WTC11 (cell line): ENCODE measurements around the gene SLC25A45. TPM values are rescaled to one million over a fixed set of nuclear protein-coding genes. Genes with fewer than 3 reads are reported as not detected.
A peak's percentile ranks its signal among the peaks of the same experiment; 100 is the strongest.

Source experiments
- ATAC-seq: fragments of 200-7000 bp; cut with Tn5 transposase; 2 replicates; pipeline ENCODE4 v1.10.0; 2021; ENCODE audit warnings: mild to moderate bottlenecking, moderate library complexity
- CTCF ChIA-PET: fragments of 300-600 bp; sonication (Branson Sonifier 250); formaldehyde crosslinking; loops from one replicate; lab custom pipeline; 2021; ENCODE audit warnings: antibody characterized with exemption; lab: Charles Lee
- POLR2A ChIA-PET: fragments of 350-600 bp; sonication (Branson Sonifier 250); formaldehyde crosslinking; loops from one replicate; lab custom pipeline; 2021; ENCODE audit warnings: antibody characterized with exemption; lab: Charles Lee
- DNase-seq: peaks from one replicate; pipeline ENCODE4 v3.0.0; 2021; ENCODE audit warnings: low spot score
- H3K27ac Mint-ChIP-seq: 2 replicates; pipeline ENCODE4 v1.8.0; 2021; ENCODE audit warnings: mixed read lengths
- H3K27me3 Mint-ChIP-seq: 2 replicates; pipeline ENCODE4 v1.8.0; 2021; ENCODE audit warnings: low read depth, mild to moderate bottlenecking, moderate library complexity, mixed read lengths
- H3K36me3 Mint-ChIP-seq: 2 replicates; pipeline ENCODE4 v1.8.0; 2021; ENCODE audit warnings: mixed read lengths
- H3K4me1 Mint-ChIP-seq: 2 replicates; pipeline ENCODE4 v1.8.0; 2022; ENCODE audit warnings: mixed read lengths
- H3K4me3 Mint-ChIP-seq: 2 replicates; pipeline ENCODE4 v1.8.0; 2021; ENCODE audit warnings: mild to moderate bottlenecking, moderate library complexity, mixed read lengths
- H3K9me3 Mint-ChIP-seq: 2 replicates; pipeline ENCODE4 v1.8.0; 2021; ENCODE audit warnings: mixed read lengths
- E2F1 ChIP-seq: sonication (generic); formaldehyde crosslinking; IDR thresholded peaks from 2 replicates; pipeline ENCODE4 v1.8.0; 2022; ENCODE audit warnings: mild to moderate bottlenecking, missing genetic modification reagents
- FOXP1 ChIP-seq: sonication (generic); formaldehyde crosslinking; IDR thresholded peaks from 2 replicates; pipeline ENCODE4 v1.8.0; 2022; ENCODE audit warnings: missing genetic modification reagents, mild to moderate bottlenecking, moderate library complexity, borderline replicate concordance
- GTF2I ChIP-seq: fragments of 250-450 bp; sonication (Bioruptor Pico); conservative IDR thresholded peaks from 2 replicates; pipeline ENCODE4 v1.4.0; 2021; ENCODE audit warnings: mild to moderate bottlenecking
- HMGXB4 ChIP-seq: sonication (generic); formaldehyde crosslinking; IDR thresholded peaks from 2 replicates; pipeline ENCODE4 v1.8.1; 2023; ENCODE audit warnings: mild to moderate bottlenecking, moderate library complexity, missing genetic modification reagents
- MYBL2 ChIP-seq: sonication (generic); formaldehyde crosslinking; IDR thresholded peaks from 2 replicates; pipeline ENCODE4 v1.8.1; 2023; ENCODE audit warnings: mild to moderate bottlenecking, moderate library complexity, missing genetic modification reagents
- OVOL2 ChIP-seq: fragments of 250-450 bp; sonication (Bioruptor Pico); IDR thresholded peaks from 2 replicates; pipeline ENCODE4 v1.9.0; 2021; ENCODE audit warnings: mild to moderate bottlenecking, borderline replicate concordance
- RELA ChIP-seq: sonication (generic); formaldehyde crosslinking; IDR thresholded peaks from 2 replicates; pipeline ENCODE4 v1.8.1; 2022; ENCODE audit warnings: missing genetic modification reagents, mild to moderate bottlenecking, borderline replicate concordance
- ZNF138 ChIP-seq: sonication (generic); formaldehyde crosslinking; conservative IDR thresholded peaks from 2 replicates; pipeline ENCODE4 v1.8.1; 2022; ENCODE audit warnings: mild to moderate bottlenecking, moderate library complexity, missing genetic modification reagents
- total RNA-seq: library from RNA; stranded (reverse); gene quantifications from 3 replicates; pipeline ENCODE4 v1.2.3, GENCODE V29; 2021
- TF ChIP-seq, protein P1 (sequence below): sonication (generic); formaldehyde crosslinking; IDR thresholded peaks from 2 replicates; pipeline ENCODE4 v1.8.1; 2023; ENCODE audit warnings: mild to moderate bottlenecking, missing genetic modification reagents
- TF ChIP-seq, protein P2 (sequence below): sonication (generic); formaldehyde crosslinking; IDR thresholded peaks from 2 replicates; pipeline ENCODE4 v1.8.0; 2022; ENCODE audit warnings: mild to moderate bottlenecking, missing genetic modification reagents

Gene SLC25A45
- total RNA-seq, 1 experiment from 2014 or later: 1.7 TPM

- ChIA-PET CTCF (interaction anchor here (0.5 to 3.0 kb wide), 6 partner anchors 17 to 113 kb away, joined by 3 to 10 read pairs (median 4); no protein-coding TSS in a partner anchor), POLR2A (interaction anchor here (0.6 kb wide), 1 partner anchor 190 kb away, joined by 6 read pairs; no protein-coding TSS in a partner anchor)
- no peaks in the 10 kb centered on the region for H3K27me3 Mint-ChIP-seq
- no peak overlapping the region for H3K4me3 Mint-ChIP-seq
- DNase-seq: no peak
- peaks cover 8% of the 10 kb centered on the region for H3K36me3 Mint-ChIP-seq
- no peak for ATAC-seq
- peaks cover 10% of the 10 kb centered on the region for H3K4me1 Mint-ChIP-seq
- H3K9me3 Mint-ChIP-seq: no peaks in the 10 kb centered on the region
- no peak overlapping the region for H3K27ac Mint-ChIP-seq
- TF ChIP-seq GTF2I (CRISPR knock-in tag) (no peak), HMGXB4 (no peak), RELA (CRISPR knock-in tag) (no peak)
- TF ChIP-seq, all 79 proteins: peak for 0
Observed at GRCh38 chr11:65399249-65399648, 16.8 kb upstream of the SLC25A45 start.

DNA sequence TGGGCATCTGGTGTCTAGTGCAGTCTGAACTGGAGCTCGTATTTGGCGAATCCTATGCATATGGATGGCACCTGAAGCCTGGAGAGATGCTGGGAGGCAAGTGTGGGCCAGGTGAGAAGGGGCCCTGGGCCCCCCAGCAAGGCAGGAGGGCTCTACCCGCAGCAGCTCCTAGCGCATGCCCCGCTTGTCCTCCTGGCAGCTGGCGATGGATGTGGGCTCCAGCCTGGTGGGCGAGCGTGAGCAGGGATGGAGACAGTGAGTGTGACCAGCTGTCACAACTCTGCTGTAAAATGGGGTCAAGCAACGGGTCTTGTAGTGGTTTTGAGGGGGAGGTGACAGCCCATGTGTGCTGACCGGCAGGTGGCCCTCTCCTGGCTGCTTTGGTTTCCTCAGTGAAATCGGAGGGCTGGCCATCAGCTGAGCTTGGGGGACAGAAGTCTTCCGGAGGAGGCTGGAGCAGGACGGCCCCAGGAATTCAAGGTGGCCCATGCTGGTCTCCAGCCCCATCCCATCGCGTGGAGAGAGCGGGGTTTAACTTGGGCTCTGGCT lies 16.0 kb upstream of the SLC25A45 start:
- no peak for ATAC-seq
- POLR2A ChIA-PET: interaction anchor here (0.6 kb wide), 1 partner anchor 97 kb away, joined by 8 read pairs; no protein-coding TSS in a partner anchor

DNA sequence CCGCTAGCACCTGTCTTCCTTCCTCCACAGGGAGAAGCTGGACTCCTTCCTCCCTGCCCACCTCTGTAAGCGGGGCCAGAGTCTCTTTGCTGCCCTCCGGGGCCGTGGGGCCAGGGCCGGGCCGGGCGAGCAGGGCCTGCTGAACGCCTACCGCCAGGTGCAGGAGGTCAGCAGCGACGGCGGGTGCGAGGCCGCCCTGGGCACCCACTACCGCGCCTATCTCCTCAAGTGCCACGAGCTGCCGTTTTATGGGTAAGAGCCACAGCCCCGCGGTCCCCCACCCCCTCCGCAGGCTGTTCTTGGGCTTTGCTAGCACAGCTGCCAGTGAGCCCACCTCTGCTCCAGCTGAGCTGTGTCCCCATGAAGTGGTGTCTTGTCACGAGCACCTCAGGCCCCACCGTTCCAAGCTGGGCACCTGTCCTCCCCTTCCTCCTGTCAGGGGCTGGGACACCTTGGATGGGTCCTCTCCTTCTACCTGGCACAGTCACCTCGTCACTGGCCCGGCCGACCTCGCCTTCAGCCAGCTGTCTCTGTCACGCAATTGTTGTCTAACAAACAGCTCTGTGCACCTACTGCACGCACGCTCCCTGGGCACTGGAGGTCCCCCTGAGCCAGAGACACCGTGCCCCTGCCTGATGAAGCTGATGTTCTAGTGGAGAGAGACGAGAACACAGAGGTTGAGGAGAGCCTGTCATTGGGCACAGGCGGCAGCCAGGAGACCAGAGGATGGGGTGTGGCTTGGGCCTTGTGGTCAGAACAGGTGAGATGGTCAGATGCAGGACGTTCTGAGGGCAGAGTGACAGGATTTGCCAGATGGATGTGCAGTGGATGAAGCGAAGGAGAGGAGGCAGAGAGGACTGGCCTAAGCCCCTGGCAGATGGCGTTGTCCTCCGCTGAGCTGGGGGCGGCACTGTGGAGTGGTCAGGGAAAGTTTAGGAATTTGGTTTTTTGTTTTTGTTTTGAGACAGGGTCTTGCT lies 14.6 kb upstream of the SLC25A45 start:
- Mint-ChIP-seq H3K4me1 (peaks cover 10% of the 10 kb centered on the region), H3K27ac (peak overlapping the region; percentile 1; the same call in 1 of the 2 replicates), H3K36me3 (peaks cover 8% of the 10 kb centered on the region), H3K9me3 (no peaks in the 10 kb centered on the region), H3K4me3 (no peak overlapping the region), H3K27me3 (no peaks in the 10 kb centered on the region)
- TF ChIP-seq ZNF138 (CRISPR knock-in tag) (no peak), FOXP1 (CRISPR knock-in tag) (no peak)
- TF ChIP-seq, protein P1, sequence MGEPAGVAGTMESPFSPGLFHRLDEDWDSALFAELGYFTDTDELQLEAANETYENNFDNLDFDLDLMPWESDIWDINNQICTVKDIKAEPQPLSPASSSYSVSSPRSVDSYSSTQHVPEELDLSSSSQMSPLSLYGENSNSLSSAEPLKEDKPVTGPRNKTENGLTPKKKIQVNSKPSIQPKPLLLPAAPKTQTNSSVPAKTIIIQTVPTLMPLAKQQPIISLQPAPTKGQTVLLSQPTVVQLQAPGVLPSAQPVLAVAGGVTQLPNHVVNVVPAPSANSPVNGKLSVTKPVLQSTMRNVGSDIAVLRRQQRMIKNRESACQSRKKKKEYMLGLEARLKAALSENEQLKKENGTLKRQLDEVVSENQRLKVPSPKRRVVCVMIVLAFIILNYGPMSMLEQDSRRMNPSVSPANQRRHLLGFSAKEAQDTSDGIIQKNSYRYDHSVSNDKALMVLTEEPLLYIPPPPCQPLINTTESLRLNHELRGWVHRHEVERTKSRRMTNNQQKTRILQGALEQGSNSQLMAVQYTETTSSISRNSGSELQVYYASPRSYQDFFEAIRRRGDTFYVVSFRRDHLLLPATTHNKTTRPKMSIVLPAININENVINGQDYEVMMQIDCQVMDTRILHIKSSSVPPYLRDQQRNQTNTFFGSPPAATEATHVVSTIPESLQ: no peak
- no peak for DNase-seq
- ChIA-PET POLR2A (no interaction called here), CTCF (interaction anchor here (3.0 kb wide), 1 partner anchor 19 kb away, joined by 10 read pairs; no protein-coding TSS in a partner anchor)
- no peak for ATAC-seq

More for the DNA sequence above, 16.0 kb upstream of the SLC25A45 start:
- Mint-ChIP-seq H3K4me1 (peaks cover 10% of the 10 kb centered on the region), H3K4me3 (no peak overlapping the region), H3K36me3 (peaks cover 8% of the 10 kb centered on the region), H3K27ac (no peak overlapping the region; the same call in 1 of the 2 replicates), H3K27me3 (no peaks in the 10 kb centered on the region), H3K9me3 (no peaks in the 10 kb centered on the region)
- no peak for DNase-seq
- TF ChIP-seq, protein P2, sequence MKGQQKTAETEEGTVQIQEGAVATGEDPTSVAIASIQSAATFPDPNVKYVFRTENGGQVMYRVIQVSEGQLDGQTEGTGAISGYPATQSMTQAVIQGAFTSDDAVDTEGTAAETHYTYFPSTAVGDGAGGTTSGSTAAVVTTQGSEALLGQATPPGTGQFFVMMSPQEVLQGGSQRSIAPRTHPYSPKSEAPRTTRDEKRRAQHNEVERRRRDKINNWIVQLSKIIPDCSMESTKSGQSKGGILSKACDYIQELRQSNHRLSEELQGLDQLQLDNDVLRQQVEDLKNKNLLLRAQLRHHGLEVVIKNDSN (CRISPR knock-in tag): no peak
- TF ChIP-seq E2F1 (CRISPR knock-in tag) (no peak), MYBL2 (CRISPR knock-in tag) (no peak), OVOL2 (no peak)
- CTCF ChIA-PET: interaction anchor here (0.7 to 3.0 kb wide), 7 partner anchors 17 to 83 kb away, joined by 3 to 10 read pairs (median 3); no protein-coding TSS in a partner anchor
